ENCODE results near the gene USP47.

DNA sequence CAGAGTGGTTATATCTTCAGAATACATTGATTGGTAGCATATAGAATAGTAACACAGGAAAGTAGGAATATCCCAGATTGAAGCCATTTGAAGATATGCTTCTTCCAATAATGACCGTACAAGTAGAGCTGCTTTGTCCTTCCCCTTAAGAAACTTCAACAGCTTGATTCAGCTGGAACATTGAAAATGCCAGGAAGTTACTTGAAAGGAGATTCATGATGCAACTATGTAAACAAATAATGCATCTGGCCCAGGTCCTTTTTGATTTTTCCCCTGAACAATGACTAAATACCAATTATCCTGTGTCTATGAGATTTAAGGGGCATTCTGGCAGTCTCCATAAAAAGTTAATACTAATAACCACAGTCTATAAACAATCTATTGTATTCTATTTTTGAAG lies 163.7 kb downstream of the USP47 start:
- TF ChIP-seq, protein P1, sequence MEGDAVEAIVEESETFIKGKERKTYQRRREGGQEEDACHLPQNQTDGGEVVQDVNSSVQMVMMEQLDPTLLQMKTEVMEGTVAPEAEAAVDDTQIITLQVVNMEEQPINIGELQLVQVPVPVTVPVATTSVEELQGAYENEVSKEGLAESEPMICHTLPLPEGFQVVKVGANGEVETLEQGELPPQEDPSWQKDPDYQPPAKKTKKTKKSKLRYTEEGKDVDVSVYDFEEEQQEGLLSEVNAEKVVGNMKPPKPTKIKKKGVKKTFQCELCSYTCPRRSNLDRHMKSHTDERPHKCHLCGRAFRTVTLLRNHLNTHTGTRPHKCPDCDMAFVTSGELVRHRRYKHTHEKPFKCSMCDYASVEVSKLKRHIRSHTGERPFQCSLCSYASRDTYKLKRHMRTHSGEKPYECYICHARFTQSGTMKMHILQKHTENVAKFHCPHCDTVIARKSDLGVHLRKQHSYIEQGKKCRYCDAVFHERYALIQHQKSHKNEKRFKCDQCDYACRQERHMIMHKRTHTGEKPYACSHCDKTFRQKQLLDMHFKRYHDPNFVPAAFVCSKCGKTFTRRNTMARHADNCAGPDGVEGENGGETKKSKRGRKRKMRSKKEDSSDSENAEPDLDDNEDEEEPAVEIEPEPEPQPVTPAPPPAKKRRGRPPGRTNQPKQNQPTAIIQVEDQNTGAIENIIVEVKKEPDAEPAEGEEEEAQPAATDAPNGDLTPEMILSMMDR (IDR thresholded peaks at IDR 0.05; ENCODE audit: low read depth, low read length) = no peak
- TF ChIP-seq POLR2A (IDR thresholded peaks at IDR 0.05; ENCODE audit: extremely low read depth, insufficient read length) (no peak), MYC (IDR thresholded peaks at IDR 0.05; ENCODE audit: low read depth, low read length) (no peak)
- TF ChIP-seq, protein P2, sequence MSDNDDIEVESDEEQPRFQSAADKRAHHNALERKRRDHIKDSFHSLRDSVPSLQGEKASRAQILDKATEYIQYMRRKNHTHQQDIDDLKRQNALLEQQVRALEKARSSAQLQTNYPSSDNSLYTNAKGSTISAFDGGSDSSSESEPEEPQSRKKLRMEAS (IDR thresholded peaks at IDR 0.05; ENCODE audit: low read depth, low read length) = no peak
